CD14-positive monocyte (primary cell): ENCODE measurements around the gene ADGRL3. TPM values are rescaled to one million over a fixed set of nuclear protein-coding genes. Genes with fewer than 3 reads are reported as not detected.

Experiments used
- DNase-seq, 3 donors: peaks; one replicate each; pipeline ENCODE4 v3.0.0-alpha.2; 2011 to 2022
- H2AFZ ChIP-seq: 2 replicates; pipeline ENCODE4 v1.6.0; 2012; ENCODE audit warnings: mild to moderate bottlenecking, low read depth, low read length, inconsistent platforms; ENCODE audit not compliant: insufficient read depth, poor library complexity, severe bottlenecking
- H3K27ac ChIP-seq, 2 donors: 1 replicate in 1 of 2; 2 replicates in 1 of 2; pipeline ENCODE4 v1.5.1; 2012 to 2013; ENCODE audit warnings: low read length in 2 of 2, control low read depth in 1 of 2, inconsistent platforms in 1 of 2, low read depth in 1 of 2, mild to moderate bottlenecking in 1 of 2
- H3K27me3 ChIP-seq, 2 donors: one replicate each; pipeline versions ENCODE4 v1.6.0 to v1.6.1; 2011 to 2013; ENCODE audit warnings: low read length in 2 of 2; ENCODE audit not compliant: control insufficient read depth in 2 of 2, insufficient read depth in 2 of 2
- H3K36me3 ChIP-seq, 2 donors: replicated peaks in 1 of 2; 1 replicate in 1 of 2; 2 replicates in 1 of 2; pipeline versions ENCODE4 v1.5.1 to v1.6.1; 2012 to 2013; ENCODE audit warnings: low read length in 2 of 2, control low read depth in 1 of 2, inconsistent platforms in 1 of 2, mild to moderate bottlenecking in 1 of 2; ENCODE audit not compliant: insufficient read depth in 2 of 2, control insufficient read depth in 1 of 2
- H3K4me1 ChIP-seq, 2 donors: 1 replicate in 1 of 2; 2 replicates in 1 of 2; pipeline versions ENCODE4 v1.5.1 to v1.6.1; 2012 to 2013; ENCODE audit warnings: low read length in 2 of 2, control low read depth in 1 of 2, inconsistent platforms in 1 of 2, mild to moderate bottlenecking in 1 of 2, moderate library complexity in 1 of 2; ENCODE audit not compliant: insufficient read depth in 2 of 2, control insufficient read depth in 1 of 2
- H3K4me2 ChIP-seq: replicated peaks from 2 replicates; pipeline ENCODE3; 2012; ENCODE audit warnings: low read length, moderate library complexity, mild to moderate bottlenecking; ENCODE audit not compliant: poor library complexity, severe bottlenecking; ENCODE audit errors: extremely low read depth
- H3K4me3 ChIP-seq, 3 experiments: fragments of 200-600 bp in 1 of 3; sonication (generic) in 1 of 3; replicated peaks in 1 of 3; 1 replicate in 2 of 3; 2 replicates in 1 of 3; pipeline ENCODE4 v1.5.1; 2011 to 2013; ENCODE audit warnings: low read length in 3 of 3, mild to moderate bottlenecking in 3 of 3, control low read depth in 2 of 3, low read depth in 2 of 3, inconsistent platforms in 1 of 3, moderate library complexity in 1 of 3
- H3K79me2 ChIP-seq: 2 replicates; pipeline ENCODE4 v1.6.0; 2012; ENCODE audit warnings: mild to moderate bottlenecking, control low read depth, inconsistent platforms, low read length, moderate library complexity; ENCODE audit not compliant: insufficient read depth
- H3K9ac ChIP-seq: 2 replicates; pipeline ENCODE4 v1.6.0; 2017; ENCODE audit warnings: low read length, mild to moderate bottlenecking; ENCODE audit not compliant: insufficient read depth, poor library complexity, severe bottlenecking
- H3K9me3 ChIP-seq, 2 donors: replicated peaks in 1 of 2; 1 replicate in 1 of 2; 2 replicates in 1 of 2; pipeline versions ENCODE4 v1.5.1 to v1.6.1; 2012 to 2013; ENCODE audit warnings: low read length in 2 of 2, control low read depth in 1 of 2; ENCODE audit not compliant: control insufficient read depth in 1 of 2, insufficient read depth in 1 of 2
- H4K20me1 ChIP-seq: 2 replicates; pipeline ENCODE4 v1.6.0; 2012; ENCODE audit warnings: mild to moderate bottlenecking, low read length, control low read depth, moderate library complexity; ENCODE audit not compliant: insufficient read depth
- H3K27ac Mint-ChIP-seq, 7 donors: one replicate each; pipeline ENCODE4 v1.8.0; 2020; ENCODE audit warnings: mild to moderate bottlenecking in 7 of 7, mixed read lengths in 7 of 7, moderate library complexity in 6 of 7, inconsistent platforms in 2 of 7
- H3K27me3 Mint-ChIP-seq, 3 donors: one replicate each; pipeline ENCODE4 v1.8.0; 2021 to 2022; ENCODE audit warnings: low read depth in 3 of 3, mild to moderate bottlenecking in 3 of 3, mixed read lengths in 3 of 3, moderate library complexity in 3 of 3, inconsistent platforms in 1 of 3
- H3K36me3 Mint-ChIP-seq, 2 donors: one replicate each; pipeline ENCODE4 v1.8.0; 2020; ENCODE audit warnings: mixed read lengths in 2 of 2, inconsistent platforms in 1 of 2, mild to moderate bottlenecking in 1 of 2
- H3K4me1 Mint-ChIP-seq: one replicate; pipeline ENCODE4 v1.8.0; 2020; ENCODE audit warnings: mild to moderate bottlenecking, mixed read lengths
- H3K4me3 Mint-ChIP-seq, 2 donors: one replicate each; pipeline ENCODE4 v1.8.0; 2020; ENCODE audit warnings: mild to moderate bottlenecking in 2 of 2, mixed read lengths in 2 of 2, moderate library complexity in 1 of 2
- H3K9me3 Mint-ChIP-seq, 7 donors: one replicate each; pipeline ENCODE4 v1.8.0; 2020 to 2022; ENCODE audit warnings: mixed read lengths in 7 of 7, mild to moderate bottlenecking in 6 of 7, moderate library complexity in 6 of 7, inconsistent platforms in 2 of 7
- whole genome bisulfite sequencing: methylation state at CpG from one replicate; pipeline ENCODE4 v1.1.5; 2013; ENCODE audit warnings: missing lambda C conversion rate; ENCODE audit not compliant: insufficient coverage; 5-methylcytosine and 5-hydroxymethylcytosine counted together
- intact Hi-C, 2 donors: fragments of 100-400 bp; cut with micrococcal nuclease; formaldehyde crosslinking; loops; one replicate each; pipeline versions ENCODE4 v1.15.0 to v1.15.1; 2023
- polyA plus RNA-seq, 3 donors: library from polyadenylated mRNA; depleted of rRNA in 1 of 3; unstranded in 2 of 3; stranded (reverse) in 1 of 3; fragments of 300-500 nt in 2 of 3; fragments of >200 nt in 1 of 3; fragmentation: Illumina TruSeq in 2 of 3; gene quantifications; 1 replicate in 2 of 3; 2 replicates in 1 of 3; pipeline ENCODE4 v1.2.3, GENCODE V29; 2012 to 2021
- TF ChIP-seq, protein P1 (sequence below): fragments of 200-600 bp; IDR thresholded peaks from one replicate; pipeline ENCODE4 v1.8.0; 2022; ENCODE audit warnings: antibody characterized with exemption, mild to moderate bottlenecking

Gene ADGRL3
- polyA plus RNA-seq, 3 donors: not detected

DNA sequence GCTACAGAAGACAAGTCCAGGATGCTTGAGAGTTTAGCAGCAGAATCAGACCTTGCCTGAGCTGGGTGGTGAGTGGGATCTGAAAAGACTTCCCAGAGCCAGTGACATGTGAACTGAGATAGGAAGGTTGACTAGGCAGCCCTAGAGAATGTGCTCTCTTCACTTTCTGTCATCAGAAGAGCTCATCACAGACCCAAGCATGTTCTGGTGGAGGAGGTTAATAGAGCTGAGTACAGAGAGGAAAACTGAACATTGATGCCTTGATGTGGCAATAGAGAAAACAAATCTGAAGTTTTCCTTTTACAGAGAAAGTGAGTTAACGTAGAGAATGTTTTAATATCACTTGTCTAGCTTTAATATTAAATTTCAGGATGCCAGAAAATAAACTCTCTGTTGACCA is 17.1 kb downstream of the ADGRL3 start:
- Mint-ChIP-seq H3K4me3 (no peak overlapping the region), H3K27me3 (peaks cover 1 to 8% (median 4%) of the 10 kb centered on the region in 3 donors), H3K4me1 (no peaks in the 10 kb centered on the region), H3K27ac (no peak overlapping the region), H3K36me3 (no peaks in the 10 kb centered on the region), H3K9me3 (peaks cover 0 to 4% (median 2%) of the 10 kb centered on the region in 7 donors)
- Histone ChIP-seq H3K4me1 (no peaks in the 10 kb centered on the region), H4K20me1 (no peaks in the 10 kb centered on the region), H2AFZ (no peak overlapping the region), H3K27ac (no peak overlapping the region), H3K9ac (no peak overlapping the region), H3K79me2 (no peaks in the 10 kb centered on the region), H3K36me3 (no peaks in the 10 kb centered on the region), H3K27me3 (no peaks in the 10 kb centered on the region), H3K4me3 (no peak overlapping the region), H3K4me2 (no peak overlapping the region), H3K9me3 (no peaks in the 10 kb centered on the region)
- intact Hi-C loops: no loop called here
- TF ChIP-seq, protein P1, sequence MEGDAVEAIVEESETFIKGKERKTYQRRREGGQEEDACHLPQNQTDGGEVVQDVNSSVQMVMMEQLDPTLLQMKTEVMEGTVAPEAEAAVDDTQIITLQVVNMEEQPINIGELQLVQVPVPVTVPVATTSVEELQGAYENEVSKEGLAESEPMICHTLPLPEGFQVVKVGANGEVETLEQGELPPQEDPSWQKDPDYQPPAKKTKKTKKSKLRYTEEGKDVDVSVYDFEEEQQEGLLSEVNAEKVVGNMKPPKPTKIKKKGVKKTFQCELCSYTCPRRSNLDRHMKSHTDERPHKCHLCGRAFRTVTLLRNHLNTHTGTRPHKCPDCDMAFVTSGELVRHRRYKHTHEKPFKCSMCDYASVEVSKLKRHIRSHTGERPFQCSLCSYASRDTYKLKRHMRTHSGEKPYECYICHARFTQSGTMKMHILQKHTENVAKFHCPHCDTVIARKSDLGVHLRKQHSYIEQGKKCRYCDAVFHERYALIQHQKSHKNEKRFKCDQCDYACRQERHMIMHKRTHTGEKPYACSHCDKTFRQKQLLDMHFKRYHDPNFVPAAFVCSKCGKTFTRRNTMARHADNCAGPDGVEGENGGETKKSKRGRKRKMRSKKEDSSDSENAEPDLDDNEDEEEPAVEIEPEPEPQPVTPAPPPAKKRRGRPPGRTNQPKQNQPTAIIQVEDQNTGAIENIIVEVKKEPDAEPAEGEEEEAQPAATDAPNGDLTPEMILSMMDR: no peak
- no peak for DNase-seq
- WGBS: no CpG with 5 or more reads among the region's 1 CpG

DNA sequence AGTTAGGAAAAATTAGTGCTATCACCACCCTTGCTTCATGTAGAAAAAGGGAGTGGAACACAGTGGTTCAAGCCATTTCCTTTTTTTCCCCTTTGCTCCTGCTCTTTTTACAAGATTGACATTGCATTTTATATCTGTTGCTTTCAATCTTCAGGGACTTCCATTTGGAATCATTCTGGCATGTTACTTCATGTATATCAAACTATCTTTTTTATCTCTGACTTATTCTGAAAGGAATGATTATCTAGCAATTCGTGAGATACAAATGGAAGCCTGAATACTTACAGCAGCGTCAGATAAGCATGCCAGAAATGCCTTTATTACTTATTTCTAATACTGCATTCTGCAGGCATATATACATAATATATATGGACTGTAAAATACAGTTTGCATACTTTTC is 20.4 kb downstream of the ADGRL3 start:
- Histone ChIP-seq H3K27me3 (no peaks in the 10 kb centered on the region), H3K27ac (no peak overlapping the region), H3K4me1 (no peaks in the 10 kb centered on the region), H3K36me3 (no peaks in the 10 kb centered on the region), H4K20me1 (no peaks in the 10 kb centered on the region), H2AFZ (no peak overlapping the region), H3K79me2 (no peaks in the 10 kb centered on the region), H3K4me3 (no peak overlapping the region), H3K4me2 (no peak overlapping the region), H3K9ac (no peak overlapping the region), H3K9me3 (no peaks in the 10 kb centered on the region)
- intact Hi-C loops: no loop called here
- Mint-ChIP-seq H3K4me1 (no peaks in the 10 kb centered on the region), H3K4me3 (no peak overlapping the region), H3K27ac (no peak overlapping the region), H3K36me3 (no peaks in the 10 kb centered on the region), H3K27me3 (peaks cover 3 to 5% (median 4%) of the 10 kb centered on the region in 3 donors), H3K9me3 (peaks cover 0 to 3% (median 2%) of the 10 kb centered on the region in 7 donors)
- no CpG with 5 or more reads among the region's 2 CpGs for WGBS
- TF ChIP-seq, protein P1: no peak
- no peak for DNase-seq
